Ovary (tissue), 9 donors: Measurements from ENCODE around the gene AKAP7. TPM values are rescaled to one million over a fixed set of nuclear protein-coding genes. Genes with fewer than 3 reads are reported as not detected.

Source experiments
- DNase-seq, 5 donors: peaks; one replicate each; pipeline ENCODE4 v3.0.0-alpha.2; 2019 to 2020
- H3K27ac ChIP-seq, 2 donors: fragments of 200-600 bp; one replicate each; pipeline versions ENCODE4 v1.5.1 to v1.8.0; 2019 to 2022
- H3K27me3 ChIP-seq: fragments of 200-600 bp; one replicate; pipeline ENCODE4 v1.8.0; 2022
- H3K36me3 ChIP-seq: fragments of 200-600 bp; sonication (generic); one replicate; pipeline ENCODE4 v1.5.1; 2019
- H3K4me1 ChIP-seq: one replicate; pipeline ENCODE4 v1.8.1; 2013; ENCODE audit warnings: mild to moderate bottlenecking, moderate library complexity; ENCODE audit not compliant: insufficient read depth
- H3K4me3 ChIP-seq: fragments of 200-600 bp; sonication (generic); one replicate; pipeline ENCODE4 v1.5.1; 2017
- H3K9me3 ChIP-seq, 2 donors: fragments of 200-600 bp in 1 of 2; sonication (generic) in 1 of 2; one replicate each; pipeline versions ENCODE4 v1.5.1 to v1.8.1; 2013 to 2019; ENCODE audit warnings: mild to moderate bottlenecking in 1 of 2, moderate library complexity in 1 of 2
- EP300 ChIP-seq: sonication (generic); formaldehyde crosslinking; IDR thresholded peaks from one replicate; pipeline ENCODE4 v1.6.1; 2017; ENCODE audit warnings: antibody characterized with exemption
- POLR2A ChIP-seq: fragments of 450-650 bp; IDR thresholded peaks from one replicate; pipeline ENCODE4 v1.6.1; 2017; ENCODE audit warnings: antibody characterized with exemption, mild to moderate bottlenecking, moderate library complexity
- WGBS, 3 donors: extraction: QIAGEN DNeasy Blood & Tissue Kit in 1 of 3; methylation state at CpG; one replicate each; pipeline versions ENCODE4 v1.1.5 to v1.1.7; 2013 to 2017; 5-methylcytosine and 5-hydroxymethylcytosine counted together
- intact Hi-C, 4 donors: fragments of 100-400 bp; cut with DNase I; formaldehyde crosslinking; loops; one replicate each; pipeline versions ENCODE4 v1.11.0 to v1.15.1; 2022 to 2023
- polyA plus RNA-seq, 2 donors: library from polyadenylated mRNA; stranded (reverse); fragments of 200-250 nt in 1 of 2; fragments of 350-450 nt in 1 of 2; fragmentation: Illumina TruSeq in 1 of 2; extraction: RNeasy Lipid Tissue Mini Kit (QIAGEN cat#74804) in 1 of 2; gene quantifications; one replicate each; pipeline ENCODE4 v1.2.3, GENCODE V29; 2013 to 2014
- total RNA-seq, 7 donors: library from RNA; depleted of rRNA in 2 of 7; stranded (reverse); fragments of >200 nt in 2 of 7; fragmentation: NEBNext Ultra II Directional in 3 of 7; extraction: Animal tissue kit (Norgen Biotek cat#: 25700) in 3 of 7; gene quantifications; one replicate each; pipeline versions ENCODE4 v1.1.0 to v1.2.4, GENCODE V29; 2016 to 2023
- TF ChIP-seq, protein P1 (sequence below), 3 donors: fragments of 450-650 bp in 2 of 3; fragments of 200-600 bp in 1 of 3; IDR thresholded peaks; one replicate each; pipeline versions ENCODE4 v1.5.1 to v1.8.0; 2016 to 2022; ENCODE audit warnings: antibody characterized with exemption in 3 of 3, mild to moderate bottlenecking in 1 of 3
- donor health status: DM: no; HTN: no; CAD: no; lungs with moderate emphysema.
- donor health status: DM: no; HTN: no; CAD: no.
- donor health status: Bipolar disorder and iron deficiency.
- donor health status: DM: yes; HTN: yes; CAD: no.
- donor health status: DM: no; HTN: no; CAD: no.
- donor health status: DM: yes; HTN: yes; CAD: no.

The AKAP7 gene
- total and polyA plus RNA-seq, 9 donors = 8.4 to 38.5 (median 31.1) TPM

DNA sequence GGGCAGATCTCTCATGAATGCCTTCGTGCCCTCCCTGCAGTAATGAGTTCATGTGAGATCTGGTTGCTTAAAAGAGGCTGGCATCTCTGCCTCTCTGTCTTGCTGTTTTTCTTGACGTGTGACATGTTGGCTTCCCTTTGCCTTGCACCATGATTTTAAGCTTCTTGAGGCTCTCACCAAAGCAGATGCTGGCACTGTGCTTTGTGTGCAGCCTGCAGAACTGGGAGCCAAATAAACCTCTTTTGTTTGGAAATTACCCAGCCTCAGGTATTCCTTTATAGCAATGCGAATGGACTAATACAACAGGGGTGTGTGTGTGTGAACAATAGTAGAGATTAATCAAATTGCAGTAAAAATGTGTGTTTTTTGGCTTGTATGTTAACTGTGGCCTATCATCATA is 8.1 kb downstream of the AKAP7 start:
- no peaks in the 10 kb centered on the region for H3K27me3 ChIP-seq
- no peaks in the 10 kb centered on the region for H3K9me3 ChIP-seq
- TF ChIP-seq EP300 (no peak), POLR2A (no peak)
- TF ChIP-seq, protein P1, sequence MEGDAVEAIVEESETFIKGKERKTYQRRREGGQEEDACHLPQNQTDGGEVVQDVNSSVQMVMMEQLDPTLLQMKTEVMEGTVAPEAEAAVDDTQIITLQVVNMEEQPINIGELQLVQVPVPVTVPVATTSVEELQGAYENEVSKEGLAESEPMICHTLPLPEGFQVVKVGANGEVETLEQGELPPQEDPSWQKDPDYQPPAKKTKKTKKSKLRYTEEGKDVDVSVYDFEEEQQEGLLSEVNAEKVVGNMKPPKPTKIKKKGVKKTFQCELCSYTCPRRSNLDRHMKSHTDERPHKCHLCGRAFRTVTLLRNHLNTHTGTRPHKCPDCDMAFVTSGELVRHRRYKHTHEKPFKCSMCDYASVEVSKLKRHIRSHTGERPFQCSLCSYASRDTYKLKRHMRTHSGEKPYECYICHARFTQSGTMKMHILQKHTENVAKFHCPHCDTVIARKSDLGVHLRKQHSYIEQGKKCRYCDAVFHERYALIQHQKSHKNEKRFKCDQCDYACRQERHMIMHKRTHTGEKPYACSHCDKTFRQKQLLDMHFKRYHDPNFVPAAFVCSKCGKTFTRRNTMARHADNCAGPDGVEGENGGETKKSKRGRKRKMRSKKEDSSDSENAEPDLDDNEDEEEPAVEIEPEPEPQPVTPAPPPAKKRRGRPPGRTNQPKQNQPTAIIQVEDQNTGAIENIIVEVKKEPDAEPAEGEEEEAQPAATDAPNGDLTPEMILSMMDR (IDR thresholded peaks at IDR 0.05) = no peak
- no peak overlapping the region for H3K27ac ChIP-seq
- intact Hi-C loops = no loop called here
- no peak for DNase-seq
- 96 to 97% (median 97%) methylated on average over 3 of the region's 3 CpGs for WGBS, 3 donors
- no peaks in the 10 kb centered on the region for H3K4me1 ChIP-seq
- H3K36me3 ChIP-seq = no peaks in the 10 kb centered on the region
- no peak overlapping the region for H3K4me3 ChIP-seq

- H3K4me1 ChIP-seq = no peaks in the 10 kb centered on the region
- 70 to 84% (median 77%) methylated on average over 2 of the region's 2 CpGs for WGBS, 3 donors
- H3K27ac ChIP-seq = no peak overlapping the region
- TF ChIP-seq, protein P1 (IDR thresholded peaks at IDR 0.05) = no peak
- no peak for TF ChIP-seq EP300
- no peak for TF ChIP-seq POLR2A
- H3K9me3 ChIP-seq = no peaks in the 10 kb centered on the region
- H3K36me3 ChIP-seq = no peaks in the 10 kb centered on the region
- H3K4me3 ChIP-seq = no peak overlapping the region
- intact Hi-C loops = no loop called here
- no peak for DNase-seq
- H3K27me3 ChIP-seq = no peaks in the 10 kb centered on the region
Measured at GRCh38 chr6:131146865-131147264, 11.6 kb downstream of the AKAP7 start.

- no peak for DNase-seq
- Histone ChIP-seq H3K9me3 (no peaks in the 10 kb centered on the region), H3K27me3 (no peaks in the 10 kb centered on the region), H3K36me3 (no peaks in the 10 kb centered on the region), H3K4me3 (no peak overlapping the region), H3K4me1 (peaks cover 2% of the 10 kb centered on the region), H3K27ac (no peak overlapping the region)
- WGBS, 3 donors = 95 to 98% (median 96%) methylated on average over 2 of the region's 2 CpGs
- intact Hi-C loops = no loop called here
- TF ChIP-seq EP300 (no peak), POLR2A (no peak)
- TF ChIP-seq, protein P1 (IDR thresholded peaks at IDR 0.05) = no peak
Measured at GRCh38 chr6:131156411-131156810, 21.1 kb downstream of the AKAP7 start.

DNA sequence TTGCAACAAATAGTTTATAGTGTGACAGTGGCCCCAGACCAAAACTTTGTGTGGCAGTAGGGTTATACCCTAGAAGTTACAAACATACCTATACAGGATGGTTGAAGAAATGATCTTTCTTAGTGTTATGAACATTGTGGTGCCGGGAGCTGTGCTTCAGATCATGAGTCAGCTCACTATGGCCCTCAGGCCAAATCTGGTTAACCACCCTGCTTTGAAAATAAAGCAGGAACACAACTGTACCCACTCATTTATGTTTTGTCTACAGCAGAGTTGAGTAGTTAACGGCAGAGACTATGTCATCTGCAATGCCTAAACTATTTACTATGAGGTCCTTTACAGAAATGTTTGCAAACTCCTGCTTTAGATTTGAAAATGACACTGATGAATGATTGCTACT is 24.3 kb downstream of the AKAP7 start:
- no peak for TF ChIP-seq EP300
- TF ChIP-seq, protein P1 (IDR thresholded peaks at IDR 0.05) = no peak
- no peak for TF ChIP-seq POLR2A

More for the DNA sequence above, 24.3 kb downstream of the AKAP7 start:
- Histone ChIP-seq H3K36me3 (no peaks in the 10 kb centered on the region), H3K27ac (no peak overlapping the region), H3K4me1 (peaks cover 6% of the 10 kb centered on the region), H3K9me3 (no peaks in the 10 kb centered on the region), H3K27me3 (no peaks in the 10 kb centered on the region), H3K4me3 (no peak overlapping the region)
- 11 to 32% (median 11%) methylated on average over 2 of the region's 2 CpGs for WGBS, 3 donors
- DNase-seq = no peak
- intact Hi-C loops = no loop called here
